GM06990 (cell line): ENCODE data around the gene ALDH1L2.

ENCODE experiments used
- DNase-seq: peaks from one replicate; pipeline ENCODE4 v3.0.0-alpha.2; 2011; ENCODE audit not compliant: insufficient read length; ENCODE audit errors: extremely low read depth
- H3K27me3 ChIP-seq: replicated peaks from 2 replicates; pipeline ENCODE4 v1.6.0; 2011; ENCODE audit warnings: low read length; ENCODE audit not compliant: control insufficient read depth, insufficient read depth
- H3K36me3 ChIP-seq: 2 replicates; pipeline ENCODE4 v1.5.1; 2011; ENCODE audit warnings: low read length; ENCODE audit not compliant: control insufficient read depth, insufficient read depth
- H3K4me3 ChIP-seq: replicated peaks from 2 replicates; pipeline ENCODE4 v1.5.1; 2011; ENCODE audit warnings: low read depth, mild to moderate bottlenecking, control low read depth, low read length
- CTCF ChIP-seq: IDR thresholded peaks from 2 replicates; pipeline ENCODE4 v1.5.1; 2011; ENCODE audit warnings: low read length, control low read depth, mild to moderate bottlenecking, inconsistent platforms; ENCODE audit not compliant: insufficient read depth, poor library complexity, severe bottlenecking

ALDH1L2 gene

GRCh38 chr12:105084251-105085250 is at the start of gene ALDH1L2:
TSS of gene ALDH1L2 (minus strand) at chr12:105084458. CDS start at chr12:105084436, 22 bp downstream.
- peak; percentile 78 for DNase-seq
- H3K4me3 ChIP-seq = peak within 1 kb of the TSS; percentile 26
- TF ChIP-seq CTCF = no peak
- no peaks in the 10 kb centered on the region for H3K27me3 ChIP-seq
- no peaks in the 10 kb centered on the region for H3K36me3 ChIP-seq

DNA sequence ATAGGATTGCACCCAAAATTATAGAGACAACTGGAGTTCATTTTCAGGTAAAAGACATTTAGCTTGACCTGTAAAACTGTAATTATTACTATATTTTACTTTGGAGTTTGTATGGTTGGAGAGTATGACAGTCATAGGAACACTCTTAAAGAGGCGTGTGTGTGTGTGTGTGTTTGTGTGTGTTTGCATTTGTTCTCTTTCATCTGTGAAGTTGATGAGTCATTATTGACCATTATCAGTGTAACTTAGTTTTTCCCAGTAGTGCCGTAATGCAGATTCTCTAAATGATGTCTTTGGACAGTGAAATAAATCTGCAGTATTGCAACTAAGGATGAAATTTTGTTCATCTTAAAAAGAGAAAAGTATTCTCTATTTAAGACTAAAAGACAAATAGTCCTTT is 36.3 kb upstream of the ALDH1L2 start:
- TF ChIP-seq CTCF = no peak
- no peaks in the 10 kb centered on the region for H3K27me3 ChIP-seq
- DNase-seq = no peak
- peaks cover 8% of the 10 kb centered on the region for H3K36me3 ChIP-seq
- H3K4me3 ChIP-seq = no peak overlapping the region

- Histone ChIP-seq H3K4me3 (no peak overlapping the region), H3K27me3 (no peaks in the 10 kb centered on the region), H3K36me3 (peaks cover 2% of the 10 kb centered on the region)
- no peak for TF ChIP-seq CTCF
- no peak for DNase-seq
Measured at GRCh38 chr12:105116969-105117368, 32.7 kb upstream of the ALDH1L2 start.

DNA sequence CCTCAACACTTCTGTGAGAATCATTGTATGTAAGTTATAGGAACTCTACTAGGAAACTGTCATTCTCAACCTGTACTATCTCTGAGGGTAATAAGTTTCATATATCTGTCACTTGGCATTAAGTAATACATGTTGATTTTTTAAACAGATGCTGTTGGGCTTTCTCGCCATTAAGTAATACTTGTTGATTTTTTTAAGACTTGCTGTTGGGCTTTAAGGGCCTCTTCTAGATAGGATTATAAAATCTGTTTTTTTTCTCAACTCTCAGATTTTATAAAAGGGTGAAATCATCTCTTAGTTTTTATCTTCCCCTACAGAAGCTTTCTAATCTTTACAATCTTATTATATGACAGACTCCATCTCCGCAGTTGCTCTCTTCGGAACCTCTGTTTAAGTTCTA is 28.8 kb upstream of the ALDH1L2 start:
- no peaks in the 10 kb centered on the region; the same call in 1 of the 2 replicates for H3K36me3 ChIP-seq
- no peak overlapping the region for H3K4me3 ChIP-seq
- no peak for DNase-seq
- no peak for TF ChIP-seq CTCF
- H3K27me3 ChIP-seq = no peaks in the 10 kb centered on the region

DNA sequence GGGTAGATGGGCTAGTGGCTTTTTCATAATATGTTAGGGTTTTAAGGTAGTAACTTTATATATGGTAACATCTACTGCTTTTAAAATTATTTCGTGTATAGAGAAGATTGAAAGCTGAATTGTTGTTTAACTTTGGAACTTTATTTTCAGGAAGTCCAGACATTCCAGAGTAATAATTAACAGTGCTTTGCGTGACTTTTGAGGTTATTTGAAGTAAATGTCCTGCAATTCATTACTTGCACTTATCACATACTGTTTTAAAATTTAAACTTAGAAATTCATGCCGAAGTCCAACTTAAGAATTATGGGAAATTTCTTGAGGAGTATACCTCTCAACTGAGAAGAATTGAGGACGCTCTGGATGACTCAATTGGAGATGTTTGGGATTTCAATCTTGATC is 26.6 kb upstream of the ALDH1L2 start:
- H3K36me3 ChIP-seq = no peaks in the 10 kb centered on the region
- no peak for DNase-seq
- peak overlapping the region; percentile 27; the same call in 1 of the 2 replicates for H3K4me3 ChIP-seq
- H3K27me3 ChIP-seq = no peaks in the 10 kb centered on the region
- no peak for TF ChIP-seq CTCF
